Keratinocyte (primary cell): ENCODE data around the gene GPR107. TPM values are rescaled to one million over a fixed set of nuclear protein-coding genes. Genes with fewer than 3 reads are reported as not detected.

ENCODE experiments used
- DNase-seq: peaks from one replicate; pipeline ENCODE4 v3.0.0-alpha.2; 2011; ENCODE audit warnings: low read depth, missing footprints, low spot score
- FAIRE-seq: peaks from 2 replicates; lab custom pipeline; 2011; peaks lifted over from hg19 to GRCh38; lab: Jason Lieb, UNC
- H2AFZ ChIP-seq: 2 replicates; pipeline ENCODE4 v1.6.0; 2012; ENCODE audit warnings: low read length, control low read depth, inconsistent platforms; ENCODE audit not compliant: control insufficient read depth
- H3K27ac ChIP-seq: 2 replicates; pipeline ENCODE4 v1.5.1; 2011; ENCODE audit warnings: low read length; ENCODE audit not compliant: control insufficient read depth, insufficient read depth
- H3K27me3 ChIP-seq: 3 replicates; pipeline ENCODE4 v1.6.0; 2011; ENCODE audit warnings: low read length; ENCODE audit not compliant: control insufficient read depth, insufficient read depth; ENCODE audit errors: extremely low read depth
- H3K36me3 ChIP-seq, 2 experiments: 2 replicates in 1 of 2; 3 replicates in 1 of 2; pipeline ENCODE4 v1.5.1; 2011; ENCODE audit warnings: low read length in 2 of 2, mild to moderate bottlenecking in 1 of 2; ENCODE audit not compliant: control insufficient read depth in 2 of 2, insufficient read depth in 2 of 2; ENCODE audit errors: extremely low read depth in 1 of 2
- H3K4me1 ChIP-seq: 3 replicates; pipeline ENCODE4 v1.5.1; 2011; ENCODE audit warnings: low read length; ENCODE audit not compliant: control insufficient read depth, insufficient read depth; ENCODE audit errors: extremely low read depth
- H3K4me2 ChIP-seq: 3 replicates; pipeline ENCODE4 v1.6.0; 2011; ENCODE audit warnings: low read depth, low read length; ENCODE audit not compliant: control insufficient read depth, insufficient read depth; ENCODE audit errors: extremely low read depth
- H3K4me3 ChIP-seq, 3 experiments: fragments of 200-600 bp in 1 of 3; sonication (generic) in 1 of 3; 2 replicates in 2 of 3; 3 replicates in 1 of 3; pipeline ENCODE4 v1.5.1; 2011 to 2016; ENCODE audit warnings: low read length in 3 of 3, mild to moderate bottlenecking in 3 of 3, control low read depth in 2 of 3, inconsistent platforms in 1 of 3, low read depth in 1 of 3, mixed read lengths in 1 of 3, mixed run types in 1 of 3, moderate library complexity in 1 of 3; ENCODE audit not compliant: control insufficient read depth in 2 of 3, insufficient read depth in 2 of 3; ENCODE audit errors: extremely low read depth in 1 of 3
- H3K79me2 ChIP-seq: 2 replicates; pipeline ENCODE4 v1.6.0; 2012; ENCODE audit warnings: low read length; ENCODE audit not compliant: control insufficient read depth, insufficient read depth
- H3K9ac ChIP-seq: 3 replicates; pipeline ENCODE4 v1.6.0; 2011; ENCODE audit warnings: low read length; ENCODE audit not compliant: control insufficient read depth, insufficient read depth; ENCODE audit errors: extremely low read depth
- H3K9me1 ChIP-seq: 3 replicates; pipeline ENCODE4 v1.6.0; 2011; ENCODE audit warnings: low read length; ENCODE audit not compliant: control insufficient read depth, insufficient read depth; ENCODE audit errors: extremely low read depth
- H3K9me3 ChIP-seq: 2 replicates; pipeline ENCODE4 v1.5.1; 2012; ENCODE audit warnings: low read depth, low read length; ENCODE audit not compliant: control insufficient read depth
- H4K20me1 ChIP-seq: 3 replicates; pipeline ENCODE4 v1.6.0; 2011; ENCODE audit warnings: low read length; ENCODE audit not compliant: control insufficient read depth, insufficient read depth; ENCODE audit errors: extremely low read depth
- EZH2 ChIP-seq: IDR thresholded peaks from one replicate; pipeline ENCODE4 v1.6.1; 2012; ENCODE audit warnings: inconsistent platforms, mild to moderate bottlenecking, low read length, moderate library complexity
- dilution Hi-C: fragments of 300-500 bp; cut with MboI; formaldehyde crosslinking; loops from one replicate; pipeline ENCODE4 v1.7.0; 2020; ENCODE audit warnings: low sequenced_read_pairs; ENCODE audit not compliant: extremely low pct_ligation_motif_present
- polyA plus RNA-seq, 5 experiments: library from polyadenylated mRNA; depleted of rRNA in 3 of 5; stranded (reverse) in 3 of 5; stranded (forward) in 1 of 5; unstranded in 1 of 5; fragments of >200 nt; gene quantifications; 1 replicate in 1 of 5; 2 replicates in 3 of 5; 3 replicates in 1 of 5; pipeline versions ENCODE4 v1.2.1 to v1.2.3, GENCODE V29; 2011 to 2012; ENCODE audit warnings: missing spikeins in 2 of 5, low read depth in 1 of 5, low replicate concordance in 1 of 5
- TF ChIP-seq, protein P1 (sequence below), 3 experiments: IDR thresholded peaks in 1 of 3; conservative IDR thresholded peaks in 1 of 3; optimal IDR thresholded peaks in 1 of 3; 2 replicates in 2 of 3; 3 replicates in 1 of 3; pipeline versions ENCODE3 to v1.5.1; 2011; ENCODE audit warnings: low read length in 3 of 3, mild to moderate bottlenecking in 3 of 3, moderate library complexity in 2 of 3, control low read depth in 1 of 3, inconsistent platforms in 1 of 3; ENCODE audit not compliant: insufficient read depth in 2 of 3; ENCODE audit errors: extremely low read depth in 1 of 3

The GPR107 gene
- polyA plus RNA-seq, 1 donor (not counting 4 experiments of a cell fraction or from before 2014, with no cell fraction given) = 27.3 TPM

DNA sequence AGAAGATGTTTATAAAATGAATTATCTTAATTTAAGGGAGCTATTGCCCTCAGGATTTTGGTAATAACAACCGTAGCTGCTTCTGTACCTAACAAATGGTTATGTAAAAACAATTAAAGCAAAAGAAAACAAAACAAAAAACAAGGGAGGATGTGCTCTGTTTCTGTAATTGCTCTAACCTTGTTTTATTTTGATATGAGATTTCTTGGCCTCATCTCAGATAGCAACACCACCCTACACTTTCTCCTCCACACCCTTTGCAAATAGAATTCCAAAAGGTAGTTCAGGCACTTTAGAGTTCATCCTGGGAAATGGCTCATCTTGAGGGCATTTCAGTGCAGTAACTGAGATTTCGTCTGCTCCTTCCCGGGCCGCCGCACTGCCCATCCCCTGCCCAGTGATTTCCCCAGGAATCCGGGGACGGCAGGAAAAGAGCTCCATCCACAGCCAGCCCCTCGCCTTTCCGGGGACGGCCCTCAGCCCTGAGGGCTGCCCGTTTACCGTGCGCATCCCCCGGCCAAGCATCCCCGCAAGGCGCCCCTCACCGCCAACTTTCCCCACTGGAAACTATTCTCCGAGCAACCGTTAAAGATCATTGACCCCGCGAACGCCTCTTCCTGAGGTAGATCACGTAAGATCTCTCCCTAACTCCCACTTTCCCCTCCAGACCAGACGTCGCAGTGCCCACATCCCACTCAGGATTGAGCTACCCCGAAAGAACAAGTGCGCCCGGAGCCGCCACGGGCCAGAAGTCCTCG lies 11.9 kb upstream of the GPR107 start:
- DNase-seq (no peak), FAIRE-seq (no peak)
- Histone ChIP-seq H4K20me1 (no peaks in the 10 kb centered on the region), H3K27me3 (no peaks in the 10 kb centered on the region), H3K4me3 (peak overlapping the region; percentile 82 to 94 (median 92)), H3K4me1 (no peaks in the 10 kb centered on the region), H3K27ac (peak overlapping the region; percentile 36), H3K79me2 (peaks cover 26% of the 10 kb centered on the region), H3K9ac (peak overlapping the region; percentile 80), H3K9me3 (no peaks in the 10 kb centered on the region), H3K36me3 (no peaks in the 10 kb centered on the region), H3K9me1 (no peaks in the 10 kb centered on the region), H2AFZ (peak overlapping the region; percentile 87), H3K4me2 (peak overlapping the region; percentile 84)
- dilution Hi-C loops = no loop called here
- no peak for TF ChIP-seq EZH2
- TF ChIP-seq, protein P1, sequence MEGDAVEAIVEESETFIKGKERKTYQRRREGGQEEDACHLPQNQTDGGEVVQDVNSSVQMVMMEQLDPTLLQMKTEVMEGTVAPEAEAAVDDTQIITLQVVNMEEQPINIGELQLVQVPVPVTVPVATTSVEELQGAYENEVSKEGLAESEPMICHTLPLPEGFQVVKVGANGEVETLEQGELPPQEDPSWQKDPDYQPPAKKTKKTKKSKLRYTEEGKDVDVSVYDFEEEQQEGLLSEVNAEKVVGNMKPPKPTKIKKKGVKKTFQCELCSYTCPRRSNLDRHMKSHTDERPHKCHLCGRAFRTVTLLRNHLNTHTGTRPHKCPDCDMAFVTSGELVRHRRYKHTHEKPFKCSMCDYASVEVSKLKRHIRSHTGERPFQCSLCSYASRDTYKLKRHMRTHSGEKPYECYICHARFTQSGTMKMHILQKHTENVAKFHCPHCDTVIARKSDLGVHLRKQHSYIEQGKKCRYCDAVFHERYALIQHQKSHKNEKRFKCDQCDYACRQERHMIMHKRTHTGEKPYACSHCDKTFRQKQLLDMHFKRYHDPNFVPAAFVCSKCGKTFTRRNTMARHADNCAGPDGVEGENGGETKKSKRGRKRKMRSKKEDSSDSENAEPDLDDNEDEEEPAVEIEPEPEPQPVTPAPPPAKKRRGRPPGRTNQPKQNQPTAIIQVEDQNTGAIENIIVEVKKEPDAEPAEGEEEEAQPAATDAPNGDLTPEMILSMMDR (optimal IDR thresholded peaks at IDR 0.05 in 1 of 3, IDR thresholded peaks at IDR 0.05 in 1 of 3, conservative IDR thresholded peaks at IDR 0.05 in 1 of 3; ENCODE audit: extremely low read depth in 1 of 3, insufficient read depth in 2 of 3, low read length in 3 of 3) = peak in 1 of 3 experiments; percentile 4

GRCh38 chr9:130042406-130042884 lies 11.3 kb upstream of the GPR107 start:
- TF ChIP-seq, protein P1 (optimal IDR thresholded peaks at IDR 0.05 in 1 of 3, IDR thresholded peaks at IDR 0.05 in 1 of 3, conservative IDR thresholded peaks at IDR 0.05 in 1 of 3; ENCODE audit: extremely low read depth in 1 of 3, insufficient read depth in 2 of 3, low read length in 3 of 3) = no peak
- no peak for TF ChIP-seq EZH2
- Histone ChIP-seq H3K9me1 (no peaks in the 10 kb centered on the region), H3K27me3 (no peaks in the 10 kb centered on the region), H3K9ac (peak overlapping the region; percentile 80), H4K20me1 (no peaks in the 10 kb centered on the region), H2AFZ (peak overlapping the region; percentile 87), H3K4me1 (no peaks in the 10 kb centered on the region), H3K27ac (peak overlapping the region; percentile 40), H3K4me3 (peak overlapping the region; percentile 82 to 94 (median 92)), H3K79me2 (peaks cover 24% of the 10 kb centered on the region), H3K9me3 (no peaks in the 10 kb centered on the region), H3K4me2 (peak overlapping the region; percentile 84), H3K36me3 (no peaks in the 10 kb centered on the region)
- DNase-seq (no peak), FAIRE-seq (no peak)
- dilution Hi-C loops = no loop called here
